Stimulated activated CD8-positive, alpha-beta memory T cell treated with anti-CD3 and anti-CD28 coated beads, Interleukin-15, amount 100 ng/mL, for 1 hour (primary cell): ENCODE results near the gene CCDC136.

ENCODE experiments used
- DNase-seq: peaks from one replicate; pipeline ENCODE4 v3.0.0-alpha.2; 2020; ENCODE audit warnings: low read depth

Gene CCDC136

DNA sequence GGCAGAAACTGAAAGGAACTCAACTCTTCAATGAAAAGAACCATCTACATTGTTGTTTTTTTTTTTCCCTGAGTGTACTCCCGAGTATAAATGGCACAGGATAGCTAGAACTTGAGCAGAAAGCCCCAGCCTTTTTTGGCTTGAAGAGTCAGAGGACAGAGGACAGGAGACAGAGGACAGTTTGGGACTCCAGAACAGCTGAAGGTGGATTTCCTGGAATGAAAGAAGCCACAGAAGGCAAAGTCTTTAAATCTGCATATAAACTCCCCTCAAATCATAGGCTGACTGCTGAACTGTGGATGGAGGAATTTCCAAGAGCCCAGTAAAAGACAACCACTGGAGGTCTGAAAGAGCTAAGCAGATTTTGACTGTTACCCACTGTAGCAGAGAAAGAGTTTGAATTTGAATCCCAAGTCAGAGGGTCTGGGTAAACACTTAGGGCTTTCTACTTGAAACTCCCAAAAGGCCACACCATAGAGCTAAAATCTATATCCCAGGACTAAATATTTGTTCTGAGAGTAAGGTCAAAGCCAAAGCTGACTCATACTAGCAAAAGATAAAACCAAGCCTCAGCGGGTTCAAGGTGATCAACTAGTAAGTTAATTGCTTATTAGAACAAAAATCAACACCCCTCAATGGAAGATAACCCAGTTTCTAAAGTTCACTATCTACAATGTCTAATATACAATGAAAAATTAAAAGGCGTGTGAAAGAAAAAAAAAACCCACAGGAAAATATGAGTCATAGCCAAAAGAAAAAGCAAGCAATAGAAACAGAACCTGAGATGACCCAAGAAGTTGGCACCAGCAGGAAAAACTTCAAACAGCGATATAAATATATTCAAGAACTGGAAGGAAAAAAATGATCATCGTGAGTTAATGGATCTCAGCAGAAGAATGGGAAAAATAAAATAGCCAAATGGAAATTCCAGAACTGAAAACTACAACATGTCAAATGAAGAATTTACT is 14.3 kb upstream of the CCDC136 start:
- no peak for DNase-seq

DNA sequence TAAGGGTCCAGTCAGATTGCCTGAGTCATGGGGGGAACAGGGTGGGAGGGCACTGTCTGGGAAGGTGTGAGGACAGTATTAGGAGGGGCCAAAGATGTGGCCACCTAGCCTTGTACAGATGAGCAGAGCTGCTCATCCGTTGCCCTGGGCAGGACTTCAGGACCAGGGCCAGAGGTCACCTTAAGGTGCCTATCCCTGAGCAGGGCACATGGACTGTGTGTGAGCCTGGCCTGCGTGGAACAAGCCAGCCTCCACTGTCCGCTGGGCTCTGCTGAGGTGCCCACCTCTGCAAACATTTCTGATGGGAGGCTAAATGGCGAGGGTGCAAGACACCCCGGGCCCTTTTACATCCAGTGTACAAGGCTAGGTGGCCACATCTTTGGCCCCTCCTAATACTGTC is 12.8 kb upstream of the CCDC136 start:
- DNase-seq = no peak

- DNase-seq = no peak
Observed at GRCh38 chr7:128781126-128781525, 10.6 kb upstream of the CCDC136 start.

DNA sequence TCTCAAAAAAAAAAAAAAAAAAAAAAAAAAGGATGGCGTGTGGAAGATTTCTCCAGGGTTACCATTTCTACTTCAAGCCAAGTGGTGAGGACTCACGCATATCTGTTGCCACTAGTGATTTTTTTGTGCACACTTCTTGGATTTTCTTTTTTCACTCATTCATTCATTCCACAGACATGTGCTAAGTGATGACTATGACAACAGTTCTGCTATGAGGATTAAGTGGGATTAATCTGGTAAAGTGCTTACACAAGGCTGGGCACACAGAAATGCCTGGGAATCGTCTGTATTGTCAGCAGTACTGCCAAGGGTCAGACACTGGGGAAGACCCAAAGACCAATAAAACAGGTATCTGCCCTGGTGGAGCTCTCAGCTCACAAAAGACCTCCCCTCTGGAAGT is 9.9 kb upstream of the CCDC136 start:
- DNase-seq = no peak

DNA sequence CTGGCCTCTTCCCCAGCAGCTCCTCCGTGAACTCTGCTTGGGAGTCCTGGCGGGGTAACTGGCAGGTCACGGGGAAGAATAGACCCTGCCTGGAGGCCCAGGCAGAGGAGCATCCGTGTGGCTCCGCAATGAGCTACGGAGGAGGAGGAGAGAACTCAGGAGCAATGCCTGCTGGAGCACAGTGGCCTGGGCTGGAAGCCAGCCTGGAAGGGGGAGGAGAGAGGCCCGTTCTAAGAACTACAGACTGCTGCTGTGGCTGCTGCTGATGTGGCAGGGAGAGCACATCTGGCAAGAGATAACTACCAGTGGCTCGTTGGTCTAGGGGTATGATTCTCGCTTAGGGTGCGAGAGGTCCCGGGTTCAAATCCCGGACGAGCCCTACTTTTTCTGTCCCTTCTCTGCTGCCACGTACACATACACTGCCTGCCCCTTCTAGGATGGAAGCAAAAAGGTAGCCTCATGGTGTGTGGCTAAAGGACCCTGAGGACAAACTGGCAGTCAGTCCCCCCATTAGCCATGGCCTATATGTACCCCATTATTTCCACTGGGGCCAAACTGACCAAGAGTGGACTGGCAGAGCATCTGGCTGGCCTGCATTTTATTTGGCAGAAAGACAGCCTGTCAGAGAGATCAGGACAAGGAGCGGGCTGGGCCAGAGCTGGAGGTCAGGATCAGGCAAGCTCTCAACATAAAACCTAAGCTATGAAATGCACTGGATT is 8.5 kb upstream of the CCDC136 start:
- DNase-seq = no peak

DNA sequence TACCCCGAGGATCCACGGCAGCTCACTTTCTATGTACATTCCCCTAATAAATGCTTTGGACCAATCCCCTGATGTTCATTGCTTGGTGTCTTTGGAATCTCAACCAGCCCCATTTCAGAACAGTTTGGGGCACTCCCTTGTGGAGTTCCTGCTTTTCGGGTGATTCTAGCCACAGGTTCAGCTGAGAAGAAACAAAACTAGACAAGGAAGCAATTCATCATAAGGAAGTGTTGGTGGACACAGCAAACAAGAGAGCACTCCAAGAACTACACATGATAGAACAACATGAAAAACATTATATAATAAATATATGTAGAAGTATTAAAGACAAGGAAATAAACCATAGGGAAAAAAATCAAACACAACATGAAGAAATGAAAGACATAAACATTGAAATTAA is 6.0 kb upstream of the CCDC136 start:
- no peak for DNase-seq

GRCh38 chr7:128788446-128789412 is 3.0 kb upstream of the CCDC136 start:
- no peak for DNase-seq

DNA sequence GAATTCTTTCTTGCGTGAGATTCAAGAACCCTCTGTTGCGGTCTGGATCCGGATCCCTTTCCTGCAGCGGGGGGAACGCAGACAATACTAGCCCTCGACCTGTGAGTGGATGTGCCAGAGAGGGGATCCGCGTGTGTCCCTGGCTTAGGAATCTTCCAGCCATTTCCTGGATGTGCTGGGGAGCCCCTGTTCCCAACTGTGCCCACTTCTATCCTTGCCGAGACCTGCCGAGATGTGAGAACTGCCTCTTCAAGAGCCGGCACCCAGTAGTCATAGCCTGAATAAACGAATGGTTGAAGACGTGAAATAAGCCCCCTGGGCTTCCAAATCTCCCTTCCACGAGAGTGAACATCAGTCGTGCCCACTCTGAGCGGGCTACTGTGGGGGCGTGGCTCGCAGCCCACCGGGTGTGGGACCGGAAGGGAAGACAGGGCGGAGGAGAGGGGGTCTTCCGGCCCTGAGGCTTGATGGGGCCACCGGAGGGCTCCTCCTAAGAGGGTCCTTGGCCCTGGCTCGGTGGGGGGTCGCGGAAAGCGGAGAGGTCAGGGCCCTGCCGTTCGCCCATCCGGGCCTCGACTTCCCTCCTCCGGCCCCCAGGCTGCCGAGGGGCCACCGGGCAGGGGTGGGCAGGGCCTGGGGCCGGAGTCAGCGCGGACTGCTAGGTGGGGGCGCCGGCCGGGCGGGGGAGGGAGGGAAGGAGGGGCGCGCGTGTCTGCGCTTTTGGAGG is 1.3 kb upstream of the CCDC136 start:
- no peak for DNase-seq

DNA sequence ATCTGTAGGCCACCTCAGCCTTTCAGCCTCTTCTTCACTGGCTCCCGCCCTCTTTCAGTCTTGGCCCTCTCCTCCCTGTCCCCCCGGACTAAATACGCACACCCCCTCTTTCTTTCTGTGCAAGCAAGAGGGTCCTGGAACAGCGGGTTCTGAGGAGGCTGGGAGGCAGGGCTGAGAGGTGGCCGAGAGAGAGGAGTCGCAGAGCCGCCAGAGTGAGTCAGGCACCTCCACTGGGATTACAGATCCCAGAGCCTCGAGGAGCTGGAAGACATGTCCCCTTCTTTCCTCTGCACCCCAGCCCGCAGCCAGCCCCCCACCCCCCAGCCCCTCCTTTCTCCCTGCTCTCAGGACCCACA is 182 bp downstream of the CCDC136 start:
- DNase-seq = no peak

GRCh38 chr7:128792471-128793180 is 858 bp downstream of the CCDC136 start:
- no peak for DNase-seq

DNA sequence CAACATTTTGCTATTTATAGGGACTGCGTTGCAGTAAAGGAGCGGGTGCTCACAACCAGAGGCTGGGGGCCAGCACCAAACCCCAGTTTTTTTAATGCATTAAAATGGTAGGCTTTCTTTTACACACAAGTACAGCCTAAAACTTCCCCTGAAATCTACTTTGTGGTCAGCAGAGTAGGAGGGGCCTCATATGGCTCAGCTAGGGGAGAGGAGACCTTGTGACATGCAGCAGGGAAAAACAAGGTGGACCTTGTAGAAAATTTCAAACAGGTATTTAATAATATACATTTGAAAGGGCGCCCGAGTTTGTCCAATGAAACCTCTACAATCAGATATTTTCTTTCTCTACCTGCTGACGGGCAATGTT is 1.4 kb downstream of the CCDC136 start:
- no peak for DNase-seq

DNA sequence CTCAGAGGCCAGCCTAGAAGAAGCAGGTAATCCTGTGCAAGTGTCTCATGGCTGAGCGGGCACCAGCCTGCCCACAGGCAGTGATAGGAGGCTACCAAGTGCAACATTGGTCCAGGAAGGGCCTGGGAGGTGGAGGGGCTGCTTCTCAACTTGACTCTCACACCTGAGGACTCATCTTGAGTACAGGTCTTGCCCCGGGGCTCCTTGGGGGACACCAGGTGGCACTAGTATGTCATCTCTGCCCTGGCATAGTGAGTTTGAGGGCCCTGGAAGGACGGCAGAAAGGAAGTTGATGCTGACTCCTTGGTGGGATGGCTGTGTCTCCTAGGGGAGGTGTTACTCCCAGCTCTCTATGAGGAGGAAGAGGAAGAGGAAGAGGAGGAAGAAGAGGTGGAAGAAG is 2.3 kb downstream of the CCDC136 start:
- DNase-seq = no peak

DNA sequence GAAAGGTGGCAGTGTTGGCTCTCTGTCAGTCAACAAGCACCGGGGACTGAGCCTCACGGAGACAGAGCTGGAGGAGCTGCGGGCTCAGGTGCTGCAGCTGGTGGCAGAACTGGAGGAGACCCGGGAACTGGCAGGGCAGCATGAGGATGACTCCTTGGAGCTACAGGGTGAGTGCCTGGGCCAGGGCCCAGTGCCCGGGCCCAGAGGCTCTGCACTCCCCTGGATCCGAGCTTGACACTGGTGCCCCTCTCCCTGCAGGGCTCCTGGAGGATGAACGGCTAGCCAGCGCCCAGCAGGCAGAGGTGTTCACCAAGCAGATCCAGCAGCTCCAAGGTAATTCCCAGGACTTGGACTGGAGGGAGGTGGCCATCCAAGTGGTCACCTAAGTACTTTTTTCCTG is 2.7 kb downstream of the CCDC136 start:
- no peak for DNase-seq

DNA sequence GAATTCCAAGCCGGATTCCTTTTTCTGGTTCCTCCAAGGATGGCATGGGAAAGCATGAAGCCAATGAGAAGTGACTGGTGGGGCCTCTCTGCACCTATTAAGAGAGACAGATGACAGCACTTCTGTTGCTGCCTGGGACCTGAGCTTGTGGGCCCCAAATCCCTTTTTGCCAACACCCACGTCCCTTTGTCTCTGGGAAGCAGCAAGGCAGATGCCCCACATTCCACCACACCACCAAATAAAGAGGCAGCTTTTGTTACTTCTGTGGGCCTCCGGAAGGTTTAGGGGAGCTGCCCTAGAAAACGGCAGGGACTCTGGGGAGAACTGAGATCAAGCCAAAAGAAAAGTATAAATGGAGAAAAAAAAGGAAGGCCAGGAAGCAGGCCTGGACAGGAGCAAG is 3.4 kb downstream of the CCDC136 start:
- DNase-seq = no peak

DNA sequence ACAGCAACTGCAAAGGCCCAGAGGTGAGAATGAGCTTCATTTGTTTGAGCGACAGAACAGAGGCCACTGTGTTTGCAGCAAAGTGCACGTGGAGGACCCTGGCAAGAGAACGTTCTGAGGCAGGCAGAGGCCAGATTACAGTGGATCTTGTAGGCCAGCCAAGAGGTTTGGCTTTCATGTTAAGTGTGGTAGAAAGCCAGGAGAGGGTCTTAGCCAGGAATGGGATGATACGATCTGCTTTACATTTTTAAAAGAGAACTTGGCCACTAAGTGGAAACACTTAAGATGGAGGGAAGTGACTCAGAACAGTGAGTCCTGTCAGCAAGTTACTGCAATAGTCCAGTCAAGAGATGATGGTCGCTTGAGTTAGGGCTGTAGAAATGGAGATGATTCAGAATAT is 4.6 kb downstream of the CCDC136 start:
- no peak for DNase-seq

DNA sequence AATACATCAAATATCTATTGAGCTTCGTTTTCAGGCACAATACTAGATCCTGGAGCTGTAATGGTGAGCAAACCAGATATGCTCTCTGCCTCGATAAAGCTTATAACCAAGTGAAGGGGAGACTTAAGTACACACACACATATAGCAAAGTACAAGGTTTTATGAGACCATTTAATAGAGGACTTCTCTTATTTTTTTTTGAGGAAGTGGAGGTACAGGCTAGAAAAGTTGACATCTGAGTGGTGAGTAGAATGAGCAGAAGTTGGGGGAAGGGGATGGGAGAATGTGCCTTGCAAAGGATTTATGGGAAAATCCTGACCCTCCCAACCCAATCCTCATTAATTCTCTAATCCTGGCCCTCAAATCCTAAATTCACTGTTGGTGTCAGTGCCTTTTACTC is 7.7 kb downstream of the CCDC136 start:
- DNase-seq = no peak

- no peak for DNase-seq
Observed at GRCh38 chr7:128800567-128800966, 8.8 kb downstream of the CCDC136 start.

GRCh38 chr7:128801003-128801402 is 9.2 kb downstream of the CCDC136 start:
- DNase-seq = no peak

DNA sequence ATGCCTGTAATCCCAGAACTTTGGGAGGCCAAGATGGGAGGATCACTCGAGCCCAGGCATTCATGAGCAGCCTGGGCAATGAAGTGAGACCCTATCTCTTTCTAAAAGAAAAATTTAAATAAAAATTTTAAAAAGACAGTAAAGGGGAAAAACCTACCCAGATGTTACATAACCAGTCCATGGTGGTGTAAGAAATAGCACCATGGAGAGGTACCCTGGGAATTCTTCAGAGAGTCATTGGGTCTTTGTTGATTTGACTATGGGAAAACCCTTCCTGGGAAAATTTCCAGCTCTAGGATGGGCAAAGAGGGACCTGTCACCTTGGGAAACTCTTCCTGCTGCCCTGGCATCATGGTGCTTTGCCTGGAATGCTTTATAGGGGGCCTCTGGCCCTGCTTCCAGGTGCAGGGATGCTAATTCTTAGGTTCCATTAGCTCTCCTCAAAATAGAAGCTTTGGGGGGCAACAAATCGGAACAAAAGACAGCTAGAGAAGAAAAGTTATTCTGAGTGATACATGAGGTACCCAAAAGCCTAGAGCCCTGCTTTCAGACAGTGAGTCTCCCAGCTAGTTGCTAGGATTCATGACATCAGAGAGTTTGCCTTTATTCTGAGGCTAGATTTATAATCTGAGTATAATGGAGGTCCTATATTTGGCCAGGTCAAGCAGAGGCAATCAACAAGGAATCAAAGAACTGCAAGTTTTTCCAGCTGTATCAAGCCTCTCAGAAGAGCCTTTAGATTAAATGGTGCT is 10.1 kb downstream of the CCDC136 start:
- no peak for DNase-seq

DNA sequence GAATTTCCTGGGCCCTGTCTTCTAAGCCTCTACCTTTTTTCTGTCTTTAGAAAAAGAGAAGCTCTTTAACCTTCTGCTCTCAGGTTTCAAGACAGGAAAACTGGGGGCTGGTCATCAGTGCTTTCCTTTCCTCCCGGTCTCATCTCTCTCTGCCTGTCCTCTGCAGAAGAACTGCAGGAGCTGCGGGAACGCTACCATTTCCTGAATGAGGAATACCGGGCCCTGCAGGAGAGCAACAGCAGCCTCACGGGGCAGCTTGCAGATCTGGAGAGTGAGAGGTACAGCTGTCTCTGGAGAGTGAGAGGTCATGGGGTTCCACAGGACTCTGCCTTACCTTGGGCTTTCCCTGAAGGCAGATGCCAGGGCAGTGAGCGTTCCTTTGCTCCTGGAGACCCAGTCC is 12.7 kb downstream of the CCDC136 start:
- DNase-seq = no peak
